Glomerular visceral epithelial cell (primary cell): ENCODE measurements around the gene UCHL1.
"Not testable (repeated sequence)": the region's sequence is repeated elsewhere in the genome, so short reads cannot be mapped to it uniquely, and the experiment has no call there.

Source experiments
- DNase-seq: peaks from one replicate; pipeline ENCODE4 v3.0.0-alpha.2; 2016; ENCODE audit errors: extremely low spot score

UCHL1 gene

DNA sequence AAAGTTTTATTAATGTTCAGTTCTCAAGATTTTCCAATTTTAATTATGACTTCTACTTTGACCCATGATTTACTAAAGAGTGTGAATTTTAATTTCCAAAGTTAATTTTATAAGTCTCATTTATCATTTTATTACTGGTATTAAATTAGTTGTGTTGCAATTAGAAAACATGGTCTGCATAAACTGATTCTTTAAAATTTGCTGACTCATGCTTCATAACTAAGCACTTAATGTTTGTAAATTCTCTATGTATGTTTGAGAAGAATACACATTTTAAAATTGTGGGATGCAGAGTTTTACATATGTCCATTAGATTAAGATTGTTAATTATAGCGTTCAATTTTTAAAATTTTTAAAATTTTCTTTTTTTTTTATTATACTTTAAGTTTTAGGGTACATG, 20.2 kb upstream of the UCHL1 start:
- no peak for DNase-seq

DNA sequence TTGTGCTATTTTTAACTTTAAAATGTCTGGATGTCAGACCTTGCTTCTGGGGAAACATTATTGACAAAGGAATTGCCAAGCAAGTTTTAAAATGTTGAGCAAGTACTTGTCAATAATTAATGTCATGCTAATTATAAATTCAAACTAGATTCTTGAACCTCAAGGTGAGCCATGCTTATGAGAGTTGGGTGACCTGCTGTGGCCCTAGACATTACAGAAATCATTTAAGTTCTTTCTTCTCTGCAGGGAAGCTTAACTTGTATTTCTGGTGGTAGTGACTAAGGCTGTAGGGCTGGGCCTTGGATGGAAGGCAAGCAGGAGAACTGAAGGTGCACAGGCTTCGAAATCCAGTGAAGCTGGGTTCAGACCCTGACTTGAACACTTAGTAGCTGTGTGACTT, 14.8 kb upstream of the UCHL1 start:
- DNase-seq = no peak

DNA sequence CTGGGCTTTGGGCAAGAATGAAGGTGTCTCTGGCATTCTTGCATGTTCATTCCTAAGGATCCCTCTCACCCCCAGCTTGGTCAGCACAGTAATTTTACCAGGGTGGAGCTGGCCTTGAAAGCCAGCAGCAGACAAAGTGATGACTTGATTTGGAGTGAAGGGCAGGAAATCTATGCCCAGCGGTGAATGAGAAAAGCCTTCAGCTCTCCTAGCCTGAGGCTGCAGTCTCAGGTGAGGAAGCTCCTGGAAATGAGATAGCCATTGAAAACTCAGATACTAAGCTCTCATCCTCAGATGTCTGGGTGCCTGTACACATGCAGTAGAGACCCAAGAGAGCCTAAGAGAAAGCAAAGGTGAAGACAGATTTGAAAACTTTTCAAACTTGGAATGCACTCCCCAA, 10.7 kb upstream of the UCHL1 start:
- no peak for DNase-seq

DNA sequence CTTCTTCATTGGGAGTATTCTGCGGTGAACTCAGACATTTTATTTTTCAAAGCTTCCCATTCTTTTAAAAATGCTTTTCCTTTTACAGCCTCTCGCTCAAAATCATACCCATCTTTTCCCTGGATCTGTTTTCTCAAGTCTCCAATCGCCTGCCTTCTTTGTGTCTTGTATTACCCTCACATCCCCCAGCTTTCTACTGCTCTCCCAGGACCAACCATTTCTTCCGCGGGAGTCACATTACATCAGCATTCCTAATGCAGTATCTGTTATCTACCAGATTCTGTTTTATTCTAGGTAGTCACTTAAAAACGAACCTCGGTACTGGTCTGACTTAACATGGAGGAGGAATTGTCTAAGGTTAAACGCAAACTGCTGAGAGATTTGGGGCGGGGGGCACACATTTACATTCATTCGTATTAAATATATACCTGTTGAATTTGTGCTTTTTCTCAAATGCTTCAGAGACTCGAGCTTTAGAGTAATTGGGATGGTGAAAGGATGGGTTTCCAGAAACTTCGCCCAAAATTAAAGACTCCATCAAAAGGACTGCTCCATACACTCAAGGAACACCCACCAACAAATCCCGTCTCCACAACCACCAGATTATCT, 493 bp upstream of the UCHL1 start:
- peak; percentile 26 for DNase-seq

DNA sequence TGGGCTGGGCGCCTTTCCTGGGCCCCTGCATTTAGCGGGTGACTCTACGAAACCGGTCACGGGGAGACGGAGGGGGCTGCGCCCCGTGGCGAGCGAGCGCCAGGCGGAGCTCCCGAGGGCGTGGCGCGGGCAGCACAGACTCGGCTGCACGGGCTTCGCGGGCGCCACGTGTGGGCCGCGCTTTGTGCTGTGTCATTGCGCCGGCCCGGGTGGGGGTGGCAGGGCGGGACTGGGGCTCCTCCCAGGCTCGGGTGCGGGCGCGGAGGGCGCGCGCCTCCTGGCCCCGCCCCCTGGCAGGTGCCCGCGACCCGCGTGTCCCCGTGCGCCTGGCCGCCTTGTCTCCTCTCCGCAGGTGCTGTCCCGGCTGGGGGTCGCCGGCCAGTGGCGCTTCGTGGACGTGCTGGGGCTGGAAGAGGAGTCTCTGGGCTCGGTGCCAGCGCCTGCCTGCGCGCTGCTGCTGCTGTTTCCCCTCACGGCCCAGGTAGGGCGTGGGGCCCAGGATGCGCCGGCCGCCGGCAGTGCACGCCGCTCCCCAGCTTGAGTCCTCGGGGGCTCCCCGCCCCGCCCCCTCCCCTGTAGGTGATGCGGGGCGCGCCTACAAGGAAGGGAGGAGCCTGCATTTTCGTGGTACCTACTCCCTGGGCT, 651 bp downstream of the UCHL1 start:
- DNase-seq = peak; percentile 65

DNA sequence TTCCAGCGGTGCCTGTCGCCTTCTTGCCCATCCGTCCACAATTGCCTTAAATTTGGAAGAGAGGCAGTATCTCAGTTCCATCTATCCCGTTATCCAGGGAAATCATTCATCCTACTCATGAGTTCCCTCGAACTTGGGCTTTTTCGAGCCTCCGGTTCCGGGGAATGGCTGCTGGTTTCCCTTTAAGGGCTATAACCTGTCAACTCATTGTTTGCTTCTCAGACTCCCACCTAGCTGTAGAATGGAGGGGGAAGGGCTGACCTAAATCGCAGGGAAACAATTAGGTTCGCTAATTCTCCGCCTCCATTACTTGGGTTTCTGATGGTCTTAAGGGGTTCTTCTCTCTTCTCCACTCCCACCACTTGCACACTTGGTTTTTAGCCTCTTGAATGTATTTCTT, 1.2 kb downstream of the UCHL1 start:
- no peak for DNase-seq

DNA sequence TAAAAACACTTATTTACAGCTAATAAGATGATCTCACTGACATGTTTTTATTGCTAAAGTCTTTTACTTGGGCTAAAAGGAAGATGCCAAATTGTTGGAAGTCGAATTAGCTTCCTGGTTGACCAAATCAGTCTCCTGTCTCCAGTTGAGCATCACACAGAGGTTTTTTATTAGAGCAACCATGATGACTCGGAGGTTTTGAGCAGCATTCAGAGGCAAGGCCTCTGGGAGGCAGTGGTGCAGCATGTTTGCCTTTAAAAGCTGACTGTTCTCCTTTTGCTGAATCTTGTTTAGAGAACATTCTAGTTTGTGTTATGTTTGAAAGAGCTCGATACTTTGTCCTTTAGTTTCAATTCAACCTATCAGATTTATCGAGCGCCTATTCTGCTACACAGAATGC, 2.1 kb downstream of the UCHL1 start:
- DNase-seq = peak; percentile 62

DNA sequence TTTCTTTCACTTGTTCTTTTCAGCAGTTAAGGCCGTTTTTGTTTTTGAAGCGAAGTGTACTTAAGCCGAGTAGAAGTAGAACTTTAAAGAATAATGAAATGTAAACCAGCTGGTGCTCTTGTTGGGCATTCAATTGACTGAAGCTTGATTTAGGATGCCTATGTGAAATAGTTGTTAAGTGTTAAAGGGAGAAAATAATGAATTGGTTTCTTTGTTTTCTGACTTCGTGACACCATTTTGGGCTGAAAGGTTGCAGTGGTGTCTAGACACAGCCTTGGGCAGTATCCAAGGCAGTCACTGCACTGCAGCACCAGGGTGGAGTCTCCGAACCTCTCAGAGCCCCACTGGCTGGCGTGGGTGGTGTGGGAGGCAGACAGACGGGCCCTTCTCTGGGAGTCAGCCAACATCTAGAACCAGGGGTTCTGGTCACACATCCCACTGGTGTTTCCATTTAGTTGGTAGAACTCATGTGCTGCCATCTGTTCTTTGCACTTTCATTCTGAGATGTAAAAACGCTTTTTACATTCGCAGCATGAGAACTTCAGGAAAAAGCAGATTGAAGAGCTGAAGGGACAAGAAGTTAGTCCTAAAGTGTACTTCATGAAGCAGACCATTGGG, 3.5 kb downstream of the UCHL1 start:
- no peak for DNase-seq

DNA sequence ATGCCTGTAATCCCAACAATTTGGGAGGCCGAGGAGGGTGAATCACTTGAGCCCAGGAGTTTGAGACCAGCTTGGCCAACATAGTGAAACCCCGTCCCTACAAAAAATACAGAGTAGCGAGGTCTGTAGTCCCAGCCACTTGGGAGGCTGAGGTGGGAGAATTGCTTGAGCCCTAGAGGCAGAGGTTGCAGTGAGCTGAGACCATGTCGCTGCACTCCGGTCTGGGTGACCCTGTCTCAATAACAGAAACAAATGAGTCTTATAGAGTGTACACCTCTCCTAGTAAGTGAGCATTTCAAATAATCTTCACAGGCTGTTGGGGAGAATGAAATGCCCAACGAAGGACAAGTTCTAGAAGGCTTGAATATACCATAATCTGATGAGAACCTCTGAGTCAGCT, 5.5 kb downstream of the UCHL1 start:
- no peak for DNase-seq

DNA sequence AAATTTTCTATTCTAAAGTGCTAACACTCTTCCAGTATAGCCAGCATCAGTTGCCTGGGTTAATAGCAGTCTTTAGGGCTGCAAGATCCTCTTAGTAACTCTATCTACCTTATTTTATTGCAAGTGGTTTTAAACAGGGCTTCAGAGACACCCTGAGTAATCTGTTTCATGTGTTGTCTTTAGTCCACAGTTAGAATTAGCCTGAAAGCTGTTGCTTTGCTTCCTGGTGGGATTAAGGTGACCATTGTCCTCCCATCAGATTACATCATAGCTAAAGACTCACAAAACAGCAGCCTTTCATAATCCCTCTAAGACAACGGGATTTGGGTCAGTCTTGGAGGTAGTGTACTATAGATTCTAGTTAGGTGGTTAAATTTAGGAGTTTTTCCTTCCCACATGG, 7.5 kb downstream of the UCHL1 start:
- no peak for DNase-seq

DNA sequence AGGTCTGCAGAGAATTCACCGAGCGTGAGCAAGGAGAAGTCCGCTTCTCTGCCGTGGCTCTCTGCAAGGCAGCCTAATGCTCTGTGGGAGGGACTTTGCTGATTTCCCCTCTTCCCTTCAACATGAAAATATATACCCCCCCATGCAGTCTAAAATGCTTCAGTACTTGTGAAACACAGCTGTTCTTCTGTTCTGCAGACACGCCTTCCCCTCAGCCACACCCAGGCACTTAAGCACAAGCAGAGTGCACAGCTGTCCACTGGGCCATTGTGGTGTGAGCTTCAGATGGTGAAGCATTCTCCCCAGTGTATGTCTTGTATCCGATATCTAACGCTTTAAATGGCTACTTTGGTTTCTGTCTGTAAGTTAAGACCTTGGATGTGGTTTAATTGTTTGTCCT, 11.3 kb downstream of the UCHL1 start:
- DNase-seq = no peak

DNA sequence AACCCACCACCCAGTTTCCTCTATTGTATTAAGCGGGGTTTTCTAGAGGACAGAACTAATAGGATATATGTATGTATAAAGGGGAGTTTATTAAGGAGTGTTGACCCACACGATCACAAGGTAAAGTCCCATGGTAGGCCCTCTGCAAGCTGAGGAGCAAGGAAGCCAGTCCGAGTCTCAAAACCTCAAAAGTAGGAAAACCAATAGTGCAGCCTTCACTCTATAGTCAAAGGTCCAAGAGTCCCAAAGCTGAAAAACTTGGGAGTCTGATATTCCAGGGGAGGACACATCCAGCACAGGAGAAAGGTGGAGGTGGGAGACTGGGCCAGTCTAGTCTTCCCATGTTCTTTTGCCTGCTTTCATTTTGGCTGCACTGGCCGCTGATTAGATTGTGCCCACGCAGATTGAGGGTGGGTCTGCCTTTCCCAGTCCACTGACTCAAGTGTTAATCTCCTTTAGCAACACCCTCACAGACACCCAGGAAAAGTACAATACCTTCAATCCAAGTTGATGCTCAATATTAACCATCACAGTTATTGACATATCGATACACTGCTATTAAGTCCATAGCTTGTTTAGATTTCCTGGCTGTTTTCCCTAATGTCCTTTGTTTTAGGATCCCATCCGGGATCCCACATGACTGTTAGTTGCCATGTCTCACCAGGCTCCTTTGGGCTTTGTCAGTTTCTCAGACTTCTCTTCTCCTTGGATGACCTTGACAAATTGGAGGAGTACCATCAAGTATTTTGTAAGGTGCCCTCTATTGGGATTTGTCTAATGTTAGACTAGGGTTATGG, 12.2 kb downstream of the UCHL1 start:
- DNase-seq = no peak

DNA sequence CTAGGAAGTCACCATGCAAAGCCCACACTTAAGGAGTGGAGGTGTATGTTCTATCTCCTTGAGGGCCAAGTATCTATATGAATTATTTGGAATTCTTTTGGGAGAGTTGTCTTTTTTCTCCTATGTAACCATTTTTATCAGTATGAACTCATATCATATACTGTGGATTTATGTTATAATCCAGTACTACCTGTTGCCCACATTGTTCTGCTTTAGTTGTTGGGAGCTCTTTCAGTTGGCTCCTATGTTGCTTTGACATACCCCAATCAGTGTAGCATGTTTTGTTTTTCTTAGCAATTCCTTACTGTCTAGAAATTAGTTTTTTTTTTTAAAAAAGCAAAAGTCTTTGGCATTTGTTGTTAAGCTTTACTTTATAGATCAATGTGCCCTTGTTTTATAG, 13.0 kb downstream of the UCHL1 start:
- DNase-seq = no peak

DNA sequence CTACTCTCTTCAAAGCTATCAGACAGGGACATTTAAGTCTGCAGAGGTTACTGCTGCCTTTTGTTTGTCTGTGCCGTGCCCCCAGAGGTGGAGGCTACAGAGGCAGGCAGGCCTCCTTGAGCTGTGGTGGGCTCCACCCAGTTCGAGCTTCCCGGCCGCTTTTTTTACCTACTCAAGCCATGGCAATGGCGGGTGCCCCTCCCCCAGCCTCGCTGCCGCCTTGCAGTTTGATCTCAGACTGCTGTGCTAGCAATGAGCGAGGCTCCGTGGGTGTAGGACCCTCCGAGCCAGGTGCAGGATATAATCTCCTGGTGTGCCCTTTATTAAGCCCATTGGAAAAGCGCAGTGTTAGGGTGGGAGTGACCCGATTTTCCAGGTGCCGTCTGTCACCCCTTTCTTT, 19.2 kb downstream of the UCHL1 start:
- DNase-seq = not testable (repeated sequence)

DNA sequence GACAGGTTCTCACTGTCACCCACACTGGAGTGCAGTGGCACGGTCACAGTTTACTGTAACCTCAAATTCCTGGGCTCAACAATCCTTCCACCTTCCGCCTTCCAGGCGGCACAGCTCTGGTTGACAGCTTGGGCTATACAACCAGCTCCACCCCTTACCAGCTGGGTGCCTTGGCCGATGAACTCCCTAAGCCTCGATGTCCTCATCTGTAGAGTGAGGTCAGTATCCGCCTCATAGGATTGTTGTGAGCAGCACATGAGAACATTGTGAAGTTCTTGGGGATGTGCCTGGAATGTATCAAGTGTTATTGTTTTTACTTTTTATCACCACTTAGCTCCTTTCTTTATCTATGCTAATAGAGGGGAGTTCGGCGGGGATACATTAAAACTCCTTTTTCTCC, 23.3 kb downstream of the UCHL1 start:
- no peak for DNase-seq

DNA sequence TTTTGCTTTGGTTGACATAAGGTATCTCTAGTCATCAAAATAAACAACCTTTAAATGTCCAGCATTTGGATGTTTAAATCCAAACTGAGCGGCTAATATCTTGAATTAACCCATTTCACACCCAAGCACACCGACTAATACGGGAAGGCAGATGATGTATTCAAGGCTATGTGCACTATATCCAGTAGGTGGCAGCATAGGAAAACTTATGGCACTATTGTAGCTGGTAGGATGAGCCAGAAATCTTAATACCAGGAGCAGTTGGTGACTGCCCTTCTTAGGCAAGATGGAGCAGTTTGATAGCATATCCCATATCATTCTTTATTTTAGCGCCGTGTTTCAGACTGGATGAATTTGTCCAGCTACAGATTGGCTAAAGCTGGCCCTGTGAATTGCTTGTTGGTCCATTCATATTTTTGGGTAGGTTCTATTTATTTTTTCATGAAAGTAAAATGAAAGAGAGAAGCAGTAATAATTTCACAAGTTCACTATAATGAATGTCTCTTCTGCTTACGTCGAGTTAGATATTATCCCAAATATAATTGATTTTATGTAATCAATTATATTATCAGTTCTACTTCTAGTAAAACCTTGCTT, 24.4 kb downstream of the UCHL1 start:
- DNase-seq = peak; percentile 83

DNA sequence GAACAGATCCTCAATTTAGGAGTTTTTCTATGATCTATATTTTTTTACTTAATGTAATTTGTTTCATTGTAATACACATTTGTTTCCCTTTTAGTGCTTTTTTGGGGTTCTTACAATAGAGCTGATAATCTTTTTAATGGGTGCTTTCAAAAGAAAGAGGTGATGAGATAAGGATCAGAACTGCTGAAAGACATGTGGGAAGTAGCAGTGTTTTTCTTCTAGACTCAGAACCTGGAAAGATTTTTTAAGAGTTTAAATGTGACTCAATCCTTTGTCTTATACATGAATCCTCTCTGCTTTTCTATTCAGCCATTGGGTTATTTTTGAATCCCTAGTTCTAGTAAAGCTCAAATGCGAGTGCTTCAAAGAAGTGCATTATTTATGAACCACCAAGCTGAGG, 25.6 kb downstream of the UCHL1 start:
- no peak for DNase-seq

DNA sequence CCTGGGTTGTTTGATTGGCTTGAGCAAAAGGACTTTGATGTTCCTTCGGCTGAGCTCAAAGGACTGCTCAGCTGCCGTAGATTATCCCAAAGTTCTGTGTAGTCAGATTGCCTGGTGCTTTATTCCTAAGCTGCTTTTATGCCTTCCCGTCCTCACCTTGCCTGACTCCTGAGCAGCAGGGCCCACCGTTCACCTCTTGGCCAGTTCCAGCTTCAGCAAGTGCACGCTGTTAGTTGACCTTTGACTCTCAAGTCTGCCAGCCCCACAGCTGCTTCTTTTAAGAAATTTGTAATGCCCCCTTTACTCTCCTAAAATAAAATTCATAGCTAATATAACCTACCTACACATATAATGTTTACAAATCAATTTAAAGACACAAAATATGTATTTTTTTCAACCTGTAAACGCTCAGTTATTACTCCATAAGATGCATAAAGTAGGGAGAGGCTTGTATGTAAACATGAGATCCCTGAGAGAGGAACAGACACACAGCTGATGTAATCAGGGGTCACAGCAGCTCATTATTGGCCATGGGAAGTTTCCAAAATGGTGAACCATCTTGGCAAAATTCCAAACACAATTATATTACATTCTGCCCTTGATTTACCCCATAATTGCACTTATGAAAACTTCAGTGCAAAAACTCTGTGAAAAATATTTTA, 28.6 kb downstream of the UCHL1 start:
- no peak for DNase-seq

DNA sequence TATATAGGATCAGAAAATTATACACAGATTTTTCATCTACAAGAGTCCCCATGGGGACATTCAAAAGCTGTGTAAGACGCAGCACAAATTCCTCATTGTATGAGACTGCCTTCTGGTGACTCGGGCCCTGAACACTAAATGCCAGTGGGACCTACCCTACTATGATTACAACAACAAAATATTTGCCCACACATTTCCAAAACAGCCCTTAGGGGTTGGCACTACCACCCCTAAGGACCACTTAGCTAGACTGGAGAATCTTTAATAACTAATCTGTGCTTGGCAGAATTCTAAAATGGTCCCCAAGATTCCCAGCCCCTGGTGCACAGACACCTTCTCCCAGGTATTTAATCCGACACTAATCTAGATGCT, 29.1 kb downstream of the UCHL1 start:
- DNase-seq = no peak

DNA sequence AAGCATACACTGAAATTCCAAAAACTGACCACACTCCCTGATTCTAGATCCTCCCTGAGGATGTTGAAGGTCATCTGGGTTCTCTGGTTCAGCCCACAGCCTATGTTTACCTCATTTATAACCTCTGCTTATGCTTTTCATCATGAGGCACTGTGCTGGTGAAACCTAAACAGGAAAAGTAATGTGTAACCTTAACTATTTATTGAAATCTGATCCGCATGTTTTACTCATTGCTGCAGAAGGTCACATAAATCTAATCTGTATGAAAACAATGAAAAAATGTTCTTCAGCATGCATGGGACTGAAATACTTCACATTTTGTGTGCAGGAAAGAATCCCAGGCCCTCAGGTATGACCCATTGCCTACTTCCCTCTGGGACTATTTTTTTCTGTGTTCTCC, 30.3 kb downstream of the UCHL1 start:
- DNase-seq = no peak

DNA sequence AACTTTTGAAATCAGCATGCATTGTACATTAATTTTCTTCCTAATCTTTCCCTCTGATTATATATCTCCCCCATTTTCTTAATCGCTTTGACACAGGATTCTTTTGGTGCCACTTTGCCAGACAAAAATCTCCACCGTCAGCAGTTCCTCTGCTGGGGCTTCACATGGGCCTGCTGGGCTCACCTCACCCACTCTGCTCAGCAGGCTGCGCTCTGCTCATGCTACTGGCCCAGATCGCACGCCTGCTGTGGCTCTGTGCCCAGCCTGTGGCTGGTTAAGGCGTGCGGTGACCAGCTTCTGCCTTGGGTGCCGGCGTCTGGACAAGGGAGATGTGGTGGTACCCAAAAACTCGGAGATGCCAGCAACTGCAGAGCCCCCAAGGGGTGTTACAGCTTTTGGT, 31.1 kb downstream of the UCHL1 start:
- no peak for DNase-seq

DNA sequence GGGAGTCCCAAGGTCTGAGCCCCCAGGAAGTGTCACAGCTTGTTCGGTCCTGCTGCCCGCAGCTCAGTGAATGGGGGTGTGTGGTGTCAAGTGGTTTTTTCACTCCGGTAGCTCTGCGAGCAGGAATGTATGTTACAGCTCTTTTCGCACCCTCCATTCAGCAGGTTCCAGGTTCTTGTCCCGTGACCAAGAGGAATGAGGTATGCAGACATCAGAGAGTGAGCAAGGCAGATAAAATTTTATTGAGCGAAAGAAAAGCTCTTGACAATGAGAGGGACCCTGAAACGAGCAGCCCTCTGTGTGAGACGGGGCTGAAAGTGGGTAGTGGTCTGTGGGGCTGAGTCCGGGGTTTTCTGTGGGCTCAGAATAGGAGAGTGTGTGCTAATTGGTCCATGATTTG, 31.5 kb downstream of the UCHL1 start:
- DNase-seq = no peak
